Lung (tissue), 12 donors: ENCODE measurements around the gene GAST. TPM values are rescaled to one million over a fixed set of nuclear protein-coding genes. Genes with fewer than 3 reads are reported as not detected.
A peak's percentile ranks its signal among the peaks of the same experiment; 100 is the strongest.
"Not testable (repeated sequence)": the region's sequence is repeated elsewhere in the genome, so short reads cannot be mapped to it uniquely, and the experiment has no call there.

ENCODE experiments used
- ATAC-seq: fragments of 200-7000 bp; cut with Tn5 transposase; one replicate; pipeline ENCODE4 v1.9.1; 2020; ENCODE audit warnings: moderate number of reproducible peaks; ENCODE audit not compliant: insufficient read depth, low FRiP score
- DNase-seq, 3 donors: peaks; one replicate each; pipeline ENCODE4 v3.0.0-alpha.2; 2013 to 2017
- H3K27ac ChIP-seq, 2 donors: one replicate each; pipeline ENCODE4 v1.5.1; 2013; ENCODE audit warnings: mild to moderate bottlenecking in 2 of 2, moderate library complexity in 2 of 2, control low read depth in 1 of 2, inconsistent platforms in 1 of 2, low read depth in 1 of 2, low read length in 1 of 2
- H3K27me3 ChIP-seq, 3 donors: one replicate each; pipeline ENCODE4 v1.5.1; 2013; ENCODE audit warnings: low read length in 2 of 3; ENCODE audit not compliant: control insufficient read depth in 3 of 3, insufficient read depth in 3 of 3
- H3K36me3 ChIP-seq, 4 donors: one replicate each; pipeline ENCODE4 v1.5.1; 2013; ENCODE audit warnings: low read length in 4 of 4, mild to moderate bottlenecking in 1 of 4, moderate library complexity in 1 of 4; ENCODE audit not compliant: control insufficient read depth in 4 of 4, insufficient read depth in 4 of 4
- H3K4me1 ChIP-seq, 5 donors: one replicate each; pipeline ENCODE4 v1.5.1; 2013; ENCODE audit warnings: low read length in 5 of 5, mild to moderate bottlenecking in 2 of 5, moderate library complexity in 1 of 5; ENCODE audit not compliant: control insufficient read depth in 5 of 5, insufficient read depth in 5 of 5
- H3K4me3 ChIP-seq: one replicate; pipeline ENCODE4 v1.5.1; 2013; ENCODE audit warnings: mild to moderate bottlenecking, control low read depth, moderate library complexity
- H3K9ac ChIP-seq, 2 donors: one replicate each; pipeline ENCODE4 v1.5.1; 2013; ENCODE audit warnings: low read length in 2 of 2, control low read depth in 1 of 2; ENCODE audit not compliant: insufficient read depth in 1 of 2
- H3K9me3 ChIP-seq, 4 donors: one replicate each; pipeline ENCODE4 v1.5.1; 2013; ENCODE audit warnings: low read length in 3 of 4, mild to moderate bottlenecking in 1 of 4, moderate library complexity in 1 of 4; ENCODE audit not compliant: control insufficient read depth in 4 of 4, insufficient read depth in 3 of 4
- CTCF ChIP-seq: IDR thresholded peaks from 2 replicates; pipeline ENCODE4 v1.5.1; 2012; ENCODE audit warnings: mild to moderate bottlenecking; ENCODE audit errors: control extremely low read depth, extremely low read depth
- WGBS, 2 donors: extraction: QIAGEN DNeasy Blood & Tissue Kit; methylation state at CpG; one replicate each; pipeline ENCODE4 v1.1.7; 2013; 5-methylcytosine and 5-hydroxymethylcytosine counted together
- polyA plus RNA-seq, 2 donors: library from polyadenylated mRNA; stranded (reverse); fragments of 200-250 nt; gene quantifications; one replicate each; pipeline ENCODE4 v1.2.1, GENCODE V29; 2013
- total RNA-seq, 2 donors: library from RNA; depleted of rRNA in 1 of 2; stranded (reverse); fragments of >200 nt in 1 of 2; gene quantifications; one replicate each; pipeline ENCODE4 v1.2.1, GENCODE V29; 2014 to 2021
- donor health status: control.
- donor health status: control.
- donor health status: Bipolar disorder and iron deficiency.
- donor health status: healthy.
- donor health status: DM: yes; HTN: yes; CAD: no.

GAST gene
- total and polyA plus RNA-seq, 4 donors, result not detected

- DNase-seq (peak; percentile 73 to 94 (median 85)), ATAC-seq (peak; percentile 66)
- H3K4me3 ChIP-seq, result no peak overlapping the region
- H3K4me1 ChIP-seq, result peaks cover 0 to 13% (median 4%) of the 10 kb centered on the region in 5 donors
- 45 to 52% methylated on average over 6 of the region's 6 CpGs for WGBS, 2 donors
- peak overlapping the region in 1 of 2 donors; percentile 9 for H3K9ac ChIP-seq
- no peaks in the 10 kb centered on the region for H3K27me3 ChIP-seq
- H3K9me3 ChIP-seq, result no peaks in the 10 kb centered on the region
- H3K27ac ChIP-seq, result no peak overlapping the region
- no peak for TF ChIP-seq CTCF
- H3K36me3 ChIP-seq, result peaks cover 9 to 14% (median 13%) of the 10 kb centered on the region in 4 donors
Measured at GRCh38 chr17:41697122-41697962, 14.8 kb upstream of the GAST start.

GRCh38 chr17:41700843-41701242 lies 11.3 kb upstream of the GAST start:
- not testable (repeated sequence) for H3K27ac ChIP-seq, H3K27me3 ChIP-seq, DNase-seq, H3K36me3 ChIP-seq, H3K9me3 ChIP-seq, H3K9ac ChIP-seq, H3K4me3 ChIP-seq, ATAC-seq
- peaks cover 0 to 13% (median 4%) of the 10 kb centered on the region in 5 donors for H3K4me1 ChIP-seq
- 86 to 89% methylated on average over 3 of the region's 3 CpGs for WGBS, 2 donors

GRCh38 chr17:41702712-41703111 lies 9.4 kb upstream of the GAST start:
- ATAC-seq, result no peak
- 70 to 77% methylated on average over 8 of the region's 8 CpGs for WGBS, 2 donors
- H3K9me3 ChIP-seq, result no peaks in the 10 kb centered on the region

More at GRCh38 chr17:41702712-41703111, 9.4 kb upstream of the GAST start:
- DNase-seq, result no peak
- no peak for TF ChIP-seq CTCF
- H3K4me1 ChIP-seq, result no peaks in the 10 kb centered on the region
- H3K36me3 ChIP-seq, result no peaks in the 10 kb centered on the region
- no peak overlapping the region for H3K4me3 ChIP-seq
- H3K27me3 ChIP-seq, result no peaks in the 10 kb centered on the region
- no peak overlapping the region for H3K9ac ChIP-seq
- no peak overlapping the region for H3K27ac ChIP-seq
